Measurements from ENCODE around the gene SSR1.
"Not testable (repeated sequence)": the region's sequence is repeated elsewhere in the genome, so short reads cannot be mapped to it uniquely, and the experiment has no call there.

SSR1 gene

GRCh38 chr6:7312616-7313504 lies at the start of gene SSR1:
Gene SSR1, minus strand, starts transcription at chr6:7313199. Its CDS starts 79 bp downstream, at chr6:7313120.
- DNase-seq = peak; percentile 93

GRCh38 chr6:7351916-7352315 lies 38.9 kb upstream of the SSR1 start:
- DNase-seq = not testable (repeated sequence)

- not testable (repeated sequence) for DNase-seq
Observed at GRCh38 chr6:7350591-7350990, 37.6 kb upstream of the SSR1 start.

- not testable (repeated sequence) for DNase-seq
Observed at GRCh38 chr6:7347551-7347997, 34.6 kb upstream of the SSR1 start.

- DNase-seq = peak; percentile 21
Observed at GRCh38 chr6:7344773-7345450, 31.9 kb upstream of the SSR1 start.

GRCh38 chr6:7343546-7344475 lies 30.8 kb upstream of the SSR1 start:
- DNase-seq = no peak

GRCh38 chr6:7341989-7342742 lies 29.2 kb upstream of the SSR1 start:
- peak; percentile 1 for DNase-seq

- no peak for DNase-seq
Observed at GRCh38 chr6:7341271-7341670, 28.3 kb upstream of the SSR1 start.

- DNase-seq = not testable (repeated sequence)
Observed at GRCh38 chr6:7339007-7339732, 26.2 kb upstream of the SSR1 start.

GRCh38 chr6:7338031-7338430 lies 25.0 kb upstream of the SSR1 start:
- DNase-seq = no peak

- no peak for DNase-seq
Observed at GRCh38 chr6:7335519-7335918, 22.5 kb upstream of the SSR1 start.

- no peak for DNase-seq
Observed at GRCh38 chr6:7334685-7335084, 21.7 kb upstream of the SSR1 start.

GRCh38 chr6:7332090-7332745 lies 19.2 kb upstream of the SSR1 start:
- DNase-seq = no peak

GRCh38 chr6:7331452-7331851 lies 18.5 kb upstream of the SSR1 start:
- no peak for DNase-seq

GRCh38 chr6:7328243-7328642 lies 15.2 kb upstream of the SSR1 start:
- DNase-seq = no peak

- DNase-seq = no peak
Observed at GRCh38 chr6:7325750-7326149, 12.8 kb upstream of the SSR1 start.

GRCh38 chr6:7324520-7324919 lies 11.5 kb upstream of the SSR1 start:
- peak; percentile 15 for DNase-seq

- no peak for DNase-seq
Observed at GRCh38 chr6:7323074-7323473, 10.1 kb upstream of the SSR1 start.

- DNase-seq = not testable (repeated sequence)
Observed at GRCh38 chr6:7321866-7322265, 8.9 kb upstream of the SSR1 start.

- DNase-seq = not testable (repeated sequence)
Observed at GRCh38 chr6:7319406-7319805, 6.4 kb upstream of the SSR1 start.

GRCh38 chr6:7317538-7317937 lies 4.5 kb upstream of the SSR1 start:
- DNase-seq = no peak

Data from CD4-positive, alpha-beta T cell treated with Interleukin-4 for 4 hours (primary cell).